HG02642 (cell line): ENCODE measurements around the gene CCDC3.

Experiments used
- ATAC-seq: cut with Tn5 transposase; IDR thresholded peaks from one replicate; pipeline ENCODE4 v1.9.1; 2021; ENCODE audit warnings: mild to moderate bottlenecking; ENCODE audit not compliant: unreplicated experiment, poor library complexity

The CCDC3 gene

DNA sequence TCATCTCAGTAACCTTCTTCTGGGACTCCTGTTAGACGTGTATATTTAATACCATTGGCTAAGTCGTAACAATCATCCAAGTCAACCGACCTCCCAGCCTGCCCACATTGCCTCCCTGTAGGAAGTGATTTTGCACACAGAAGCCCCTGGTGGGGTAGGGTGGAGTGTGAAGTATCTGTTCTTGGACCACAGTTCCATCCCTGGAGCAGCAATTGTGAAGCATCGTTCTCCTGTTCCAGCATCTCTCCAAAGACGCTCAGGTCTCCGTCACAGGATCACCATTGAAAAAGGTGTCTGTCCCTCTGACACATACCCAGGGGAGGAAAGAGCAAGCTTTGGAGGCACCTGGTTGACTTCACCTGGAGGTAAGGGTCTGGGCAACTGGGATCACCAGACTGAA is 72.9 kb downstream of the CCDC3 start:
- no peak for ATAC-seq

GRCh38 chr10:12927896-12928295 is 73.6 kb downstream of the CCDC3 start:
- no peak for ATAC-seq

- ATAC-seq, result no peak
These were observed 75.7 kb downstream of the CCDC3 start for GRCh38 chr10:12925845-12926244.

DNA sequence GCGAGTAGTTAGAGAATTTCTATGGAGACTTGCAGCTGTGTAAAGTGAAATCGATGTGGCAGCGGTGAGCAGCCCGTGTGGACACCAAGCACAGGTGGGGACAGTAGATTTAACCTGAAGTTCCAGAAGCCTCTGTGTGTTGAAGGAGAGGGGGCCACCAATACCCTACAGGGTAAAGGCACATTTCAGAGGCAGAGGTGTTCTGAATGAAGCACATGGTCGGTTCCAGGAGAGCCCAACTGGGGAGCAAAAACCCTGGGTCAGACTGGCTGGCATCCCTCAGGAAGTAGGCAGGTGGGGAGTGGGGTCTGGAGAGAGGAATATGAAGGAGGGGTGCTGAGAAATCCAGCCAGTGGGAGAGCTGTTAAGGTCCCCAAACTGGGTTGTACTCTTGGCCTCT is 76.6 kb downstream of the CCDC3 start:
- no peak for ATAC-seq

DNA sequence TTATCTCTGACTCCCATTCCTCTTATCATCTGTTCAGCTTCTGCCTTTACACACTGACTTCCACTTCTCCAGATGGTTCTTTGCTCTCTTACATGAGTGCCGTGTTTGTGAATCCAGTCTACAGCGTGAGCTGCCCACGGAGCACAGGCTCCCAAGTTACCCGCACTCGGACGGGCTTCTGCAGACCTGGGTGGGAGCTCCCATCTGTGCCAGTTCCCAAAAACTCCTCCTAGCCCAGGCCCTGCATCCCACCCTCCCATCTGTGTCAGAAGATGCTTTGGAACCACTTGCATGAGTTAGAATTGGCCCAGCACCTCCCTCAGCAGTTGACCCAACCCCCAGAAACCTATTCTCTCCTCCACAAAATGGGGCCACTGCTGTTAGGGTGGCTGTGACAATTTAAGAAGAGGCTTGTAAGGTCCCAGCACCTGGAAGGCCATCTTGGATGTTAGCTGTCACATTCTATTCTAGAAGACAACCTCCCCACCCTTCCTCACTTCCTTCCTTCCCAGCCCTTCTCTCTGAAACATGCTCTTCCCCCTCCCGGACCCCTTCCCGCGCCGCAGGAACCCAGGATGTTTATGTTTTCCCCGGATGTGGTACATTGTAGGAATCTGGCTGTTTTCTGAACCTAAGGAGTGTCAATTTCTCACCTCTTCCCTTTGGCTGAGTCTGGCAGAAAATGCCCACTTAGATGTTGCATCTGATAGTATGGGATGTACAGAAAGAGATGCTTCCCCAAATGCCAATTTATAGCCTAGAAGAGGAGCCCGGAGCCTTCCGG is 79.2 kb downstream of the CCDC3 start:
- no peak for ATAC-seq

- no peak for ATAC-seq
These were observed 80.3 kb downstream of the CCDC3 start for GRCh38 chr10:12921163-12921562.

GRCh38 chr10:12919574-12919973 is 81.9 kb downstream of the CCDC3 start:
- no peak for ATAC-seq

- ATAC-seq, result no peak
These were observed 84.9 kb downstream of the CCDC3 start for GRCh38 chr10:12916587-12916986.

DNA sequence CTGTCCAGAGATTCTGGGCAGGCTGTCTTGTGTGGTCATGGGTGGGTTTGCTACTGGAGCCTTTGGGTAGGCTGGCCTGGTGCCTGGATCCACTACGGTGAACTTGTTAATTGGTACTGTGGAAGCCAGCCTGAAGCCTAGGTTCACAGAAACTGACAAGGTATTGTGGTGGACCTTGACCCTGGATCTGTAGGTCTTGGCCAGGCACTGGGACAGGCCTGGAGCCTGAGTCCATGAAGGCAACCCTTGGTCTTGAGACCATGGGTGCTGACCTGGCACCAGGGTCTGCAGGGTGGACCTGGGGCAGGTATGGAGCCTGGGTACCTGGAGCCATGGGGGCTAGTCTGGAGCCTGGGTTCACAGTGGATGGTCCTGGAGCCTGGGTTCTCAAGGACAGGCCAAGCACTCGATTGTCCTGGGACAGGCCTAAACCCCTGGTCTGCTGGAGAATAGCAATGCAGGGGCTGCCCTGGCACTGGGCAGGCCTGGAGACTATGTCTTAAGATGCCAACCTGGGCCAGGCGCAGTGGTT is 85.8 kb downstream of the CCDC3 start:
- no peak for ATAC-seq

- no peak for ATAC-seq
These were observed 87.4 kb downstream of the CCDC3 start for GRCh38 chr10:12914111-12914510.

DNA sequence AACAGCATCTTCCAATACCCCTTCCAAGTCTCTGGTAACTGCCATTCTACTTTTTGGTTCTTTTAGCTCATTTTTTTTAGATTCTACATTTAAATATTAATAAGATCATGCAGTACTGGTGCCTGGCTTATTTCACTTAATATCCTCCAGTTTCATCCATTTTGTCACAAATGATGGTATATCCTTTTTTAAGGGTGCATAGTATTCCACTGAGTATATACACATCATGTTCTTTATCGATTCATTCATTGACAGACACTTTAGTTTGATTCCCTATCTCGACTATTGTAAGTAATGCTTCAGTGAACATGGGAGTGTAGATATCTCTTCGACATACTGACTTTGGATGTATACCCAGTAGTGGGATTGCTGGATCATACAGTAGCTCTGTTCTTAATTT is 89.7 kb downstream of the CCDC3 start:
- ATAC-seq, result no peak

- ATAC-seq, result no peak
These were observed 90.7 kb downstream of the CCDC3 start for GRCh38 chr10:12910835-12911234.

DNA sequence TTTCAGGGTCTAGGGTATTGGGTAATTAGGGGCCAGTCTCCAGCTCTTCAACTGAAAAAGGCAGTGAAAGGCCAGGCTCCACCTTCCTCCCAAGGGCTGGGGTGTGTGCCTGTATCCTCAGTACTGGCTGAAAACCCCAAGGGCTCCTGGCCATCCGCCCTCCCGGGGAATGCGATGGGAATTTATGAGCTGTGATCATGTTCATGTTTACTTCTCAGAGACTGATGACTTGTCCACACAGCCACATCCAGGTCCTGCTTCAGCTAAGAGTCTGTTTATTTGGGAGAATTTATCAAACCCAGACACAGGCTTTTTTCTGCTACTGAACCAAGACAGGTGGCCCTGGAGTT is 91.7 kb downstream of the CCDC3 start:
- ATAC-seq, result no peak

GRCh38 chr10:12909182-12909835 is 92.2 kb downstream of the CCDC3 start:
- ATAC-seq, result no peak

DNA sequence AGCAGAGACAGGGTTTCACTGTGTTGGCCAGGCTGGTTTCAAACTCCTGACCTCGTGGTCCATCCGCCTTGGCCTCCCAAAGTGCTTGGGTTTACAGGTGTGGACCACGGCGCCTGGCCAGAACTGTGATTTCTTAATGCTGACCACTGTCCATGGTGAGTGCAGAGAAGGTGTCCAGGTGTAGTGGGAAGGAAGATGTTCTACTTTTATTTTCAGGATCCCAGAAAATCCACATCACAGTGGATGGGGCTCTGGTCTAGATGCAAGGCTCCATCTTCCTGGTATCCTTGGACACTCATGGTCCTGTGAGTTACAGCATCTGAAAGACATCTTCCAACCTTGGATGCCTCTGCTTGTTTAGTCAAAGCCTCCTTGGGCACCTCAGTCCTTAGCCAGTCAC is 92.7 kb downstream of the CCDC3 start:
- ATAC-seq, result no peak

GRCh38 chr10:12907656-12908055 is 93.9 kb downstream of the CCDC3 start:
- no peak for ATAC-seq

- ATAC-seq, result no peak
These were observed 95.4 kb downstream of the CCDC3 start for GRCh38 chr10:12906051-12906541.

GRCh38 chr10:12905067-12905466 is 96.4 kb downstream of the CCDC3 start:
- no peak for ATAC-seq

DNA sequence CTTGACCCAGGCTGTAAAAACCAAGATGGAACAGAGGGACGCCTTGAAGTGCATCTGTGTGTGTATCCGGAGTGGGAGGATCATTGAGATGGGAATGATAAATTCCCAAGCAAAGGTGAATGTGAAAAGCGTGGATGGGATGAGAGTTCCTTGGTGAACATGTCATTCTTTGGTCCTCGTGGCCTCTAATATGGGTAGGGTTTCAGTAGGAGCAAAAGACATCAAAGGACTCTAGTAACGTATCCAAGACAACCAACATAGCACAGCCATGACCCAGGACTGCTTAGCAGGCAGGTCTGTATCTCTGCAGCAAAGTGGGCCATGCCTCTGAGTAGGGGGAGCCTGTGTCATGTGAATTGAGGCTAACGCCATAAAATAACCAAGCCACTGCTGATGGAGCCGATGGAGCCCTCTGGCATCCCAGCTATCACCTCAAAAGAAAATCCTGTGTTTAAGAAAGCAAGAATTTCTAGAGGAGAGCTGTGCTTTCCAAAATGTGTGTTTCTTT is 98.6 kb downstream of the CCDC3 start:
- no peak for ATAC-seq

GRCh38 chr10:12902135-12902572 is 99.4 kb downstream of the CCDC3 start:
- ATAC-seq, result no peak

- no peak for ATAC-seq
These were observed 102.0 kb downstream of the CCDC3 start for GRCh38 chr10:12899546-12899945.
